ENCODE results near the gene VSIG10L.

- no peak for TF ChIP-seq EZH2phosphoT487 (IDR thresholded peaks at IDR 0.05; ENCODE audit: insufficient read depth, low read depth)
- no peak for TF ChIP-seq EZH2 (IDR thresholded peaks at IDR 0.05; ENCODE audit: insufficient read depth, poor library complexity, severe bottlenecking)
Observed at GRCh38 chr19:51367255-51367564, 25.3 kb upstream of the VSIG10L start.
